Loucy (cell line): ENCODE measurements around the gene HOXC11.

Experiments
- EZH2phosphoT487 ChIP-seq: fragments of 200-600 bp; IDR thresholded peaks from 2 replicates; pipeline ENCODE4 v1.6.1; 2018; ENCODE audit warnings: antibody characterized with exemption, mild to moderate bottlenecking, moderate library complexity, borderline replicate concordance
- TF ChIP-seq, protein P1 (sequence below): fragments of 200-600 bp; sonication (generic); conservative IDR thresholded peaks from 2 replicates; pipeline ENCODE4 v1.5.1; 2014; ENCODE audit warnings: mild to moderate bottlenecking, antibody characterized with exemption, low read length

DNA sequence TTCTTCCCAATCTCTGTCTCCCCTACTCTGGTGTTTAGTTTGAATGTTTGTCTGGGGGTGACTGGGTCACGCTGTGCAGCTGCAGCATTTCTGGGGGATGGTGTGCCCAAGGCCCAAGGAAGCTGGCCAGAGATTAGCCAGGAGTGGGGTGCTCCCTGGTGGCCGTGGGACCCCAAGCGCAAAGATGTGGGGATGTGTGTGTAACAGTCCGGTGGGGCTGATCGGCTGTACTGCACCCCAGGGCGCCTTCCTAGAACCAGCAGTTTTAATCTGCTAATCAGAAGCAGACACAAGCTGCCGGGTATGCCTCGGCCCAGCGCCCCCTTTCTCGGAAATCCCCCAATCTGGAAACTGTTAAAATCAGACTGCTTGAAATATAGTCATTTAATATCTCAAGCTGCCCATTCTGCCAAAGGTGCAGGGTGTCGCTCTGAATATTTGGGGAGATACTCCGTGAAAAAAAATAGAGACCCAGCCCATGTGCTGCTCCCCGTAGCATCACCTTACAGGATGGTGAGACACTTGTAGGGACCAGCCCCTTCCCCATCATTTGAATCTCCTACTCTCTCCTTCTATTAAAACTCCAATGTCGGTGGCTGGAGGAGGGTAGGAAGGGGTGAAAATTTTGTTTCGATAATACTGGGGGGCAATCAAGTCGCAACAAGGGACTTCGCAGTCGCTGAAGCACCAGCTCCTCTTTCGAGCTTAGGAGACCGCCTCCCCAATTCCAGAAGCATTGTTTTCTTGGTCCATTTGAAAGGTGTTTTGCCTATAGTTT lies 31.3 kb downstream of the HOXC11 start:
- TF ChIP-seq, protein P1, sequence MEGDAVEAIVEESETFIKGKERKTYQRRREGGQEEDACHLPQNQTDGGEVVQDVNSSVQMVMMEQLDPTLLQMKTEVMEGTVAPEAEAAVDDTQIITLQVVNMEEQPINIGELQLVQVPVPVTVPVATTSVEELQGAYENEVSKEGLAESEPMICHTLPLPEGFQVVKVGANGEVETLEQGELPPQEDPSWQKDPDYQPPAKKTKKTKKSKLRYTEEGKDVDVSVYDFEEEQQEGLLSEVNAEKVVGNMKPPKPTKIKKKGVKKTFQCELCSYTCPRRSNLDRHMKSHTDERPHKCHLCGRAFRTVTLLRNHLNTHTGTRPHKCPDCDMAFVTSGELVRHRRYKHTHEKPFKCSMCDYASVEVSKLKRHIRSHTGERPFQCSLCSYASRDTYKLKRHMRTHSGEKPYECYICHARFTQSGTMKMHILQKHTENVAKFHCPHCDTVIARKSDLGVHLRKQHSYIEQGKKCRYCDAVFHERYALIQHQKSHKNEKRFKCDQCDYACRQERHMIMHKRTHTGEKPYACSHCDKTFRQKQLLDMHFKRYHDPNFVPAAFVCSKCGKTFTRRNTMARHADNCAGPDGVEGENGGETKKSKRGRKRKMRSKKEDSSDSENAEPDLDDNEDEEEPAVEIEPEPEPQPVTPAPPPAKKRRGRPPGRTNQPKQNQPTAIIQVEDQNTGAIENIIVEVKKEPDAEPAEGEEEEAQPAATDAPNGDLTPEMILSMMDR, result peak; percentile 46
- TF ChIP-seq EZH2phosphoT487, result no peak
